Activated naive CD8-positive, alpha-beta T cell treated with anti-CD3 and anti-CD28 coated beads for 36 hours (primary cell): Measurements from ENCODE around the gene ZNF557. TPM values are rescaled to one million over a fixed set of nuclear protein-coding genes. Genes with fewer than 3 reads are reported as not detected.

Experiments
- DNase-seq: peaks from one replicate; pipeline ENCODE4 v3.0.0; 2021
- H3K27ac Mint-ChIP-seq: one replicate; pipeline ENCODE4 v1.8.0; 2022; ENCODE audit warnings: mild to moderate bottlenecking, moderate library complexity, mixed read lengths
- H3K27me3 Mint-ChIP-seq: one replicate; pipeline ENCODE4 v1.8.0; 2022; ENCODE audit warnings: mild to moderate bottlenecking, mixed read lengths
- H3K36me3 Mint-ChIP-seq: one replicate; pipeline ENCODE4 v1.8.0; 2021; ENCODE audit warnings: mild to moderate bottlenecking, mixed read lengths
- H3K4me1 Mint-ChIP-seq: one replicate; pipeline ENCODE4 v1.8.0; 2021; ENCODE audit warnings: mixed read lengths
- H3K4me3 Mint-ChIP-seq: one replicate; pipeline ENCODE4 v1.8.0; 2022; ENCODE audit warnings: mild to moderate bottlenecking, moderate library complexity, mixed read lengths
- H3K9me3 Mint-ChIP-seq: one replicate; pipeline ENCODE4 v1.8.0; 2022; ENCODE audit warnings: mixed read lengths
- total RNA-seq, 2 experiments: library from RNA; stranded (reverse); gene quantifications; one replicate each; pipeline ENCODE4 v1.2.3, GENCODE V29; 2021

Gene ZNF557
- total RNA-seq, 2 experiments from 2014 or later: 10.5 to 11.6 TPM

DNA sequence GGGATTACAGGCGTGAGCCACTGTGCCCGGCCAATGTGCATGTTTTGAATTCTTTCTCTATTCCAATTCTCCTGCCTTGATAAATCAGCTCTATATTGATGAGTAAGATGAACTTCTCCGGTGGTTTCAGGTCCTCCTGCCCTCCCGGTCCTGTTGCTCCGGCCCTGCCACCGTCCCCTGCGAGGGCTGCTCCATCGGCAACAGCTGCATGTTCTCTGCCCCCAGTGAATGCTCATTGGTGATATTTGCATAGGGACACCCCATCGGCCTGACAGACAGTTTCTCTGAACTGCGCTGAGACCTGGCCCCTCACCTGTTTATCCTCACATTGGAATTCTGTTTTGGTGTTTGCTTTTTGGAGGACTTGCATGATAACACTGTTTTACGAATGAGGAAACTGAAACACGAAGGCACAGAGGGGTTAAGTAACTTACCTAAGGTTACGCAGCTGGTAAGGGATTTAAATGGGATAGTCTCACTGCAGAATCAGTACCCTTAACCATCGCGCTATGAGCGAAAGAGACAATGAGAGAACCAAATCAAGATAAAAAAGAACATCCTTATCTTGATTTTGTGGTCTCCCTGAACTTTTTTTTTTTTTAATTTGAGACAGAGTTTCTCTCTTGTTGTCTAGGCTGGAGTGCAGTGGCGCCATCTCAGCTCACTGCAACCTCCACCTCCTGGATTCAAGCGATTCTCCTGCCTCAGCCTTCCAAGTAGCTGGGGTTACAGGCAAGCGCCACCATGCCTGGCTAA is 32.2 kb downstream of the ZNF557 start:
- peaks cover 10% of the 10 kb centered on the region for H3K36me3 Mint-ChIP-seq
- DNase-seq: no peak
- no peak overlapping the region for H3K4me3 Mint-ChIP-seq
- no peaks in the 10 kb centered on the region for H3K27me3 Mint-ChIP-seq
- H3K4me1 Mint-ChIP-seq: peaks cover 7% of the 10 kb centered on the region
- no peak overlapping the region for H3K27ac Mint-ChIP-seq
- peaks cover 12% of the 10 kb centered on the region for H3K9me3 Mint-ChIP-seq

DNA sequence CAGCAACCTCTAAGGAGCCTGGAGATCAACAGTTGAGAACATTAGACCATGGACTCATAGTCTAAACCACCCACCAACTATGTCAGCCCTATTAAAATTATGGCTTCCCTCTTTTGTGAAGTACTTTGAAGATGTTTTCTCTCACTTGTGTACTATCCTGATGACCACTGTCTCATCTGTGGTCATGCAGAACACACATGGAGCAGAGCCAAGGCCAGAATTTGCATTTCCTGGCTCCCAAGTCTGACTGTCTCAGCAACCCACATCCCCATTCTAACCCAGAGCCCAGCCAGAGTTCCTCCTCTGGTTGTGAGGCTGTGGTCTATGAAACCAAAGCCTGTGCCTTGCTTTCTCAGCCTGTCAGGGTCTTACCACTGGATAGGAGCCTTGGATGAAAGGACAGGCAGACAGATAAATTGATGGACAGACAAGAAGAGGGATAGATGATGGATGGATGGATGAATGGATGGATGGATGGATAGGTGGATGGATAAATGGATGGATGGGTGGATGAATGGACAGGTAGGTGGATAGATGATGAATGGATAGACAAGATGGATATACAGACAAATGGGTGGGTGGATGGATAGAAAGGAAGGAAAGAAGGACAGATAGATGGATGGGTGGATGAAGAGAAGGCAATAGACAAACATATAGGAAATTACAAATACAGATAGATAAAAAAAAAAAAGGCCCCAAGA is 35.4 kb downstream of the ZNF557 start:
- Mint-ChIP-seq H3K4me1 (no peaks in the 10 kb centered on the region), H3K27me3 (no peaks in the 10 kb centered on the region), H3K9me3 (no peaks in the 10 kb centered on the region), H3K36me3 (no peaks in the 10 kb centered on the region), H3K4me3 (no peak overlapping the region), H3K27ac (no peak overlapping the region)
- DNase-seq: no peak

GRCh38 chr19:7106711-7107657 is 37.5 kb downstream of the ZNF557 start:
- Mint-ChIP-seq H3K4me1 (no peaks in the 10 kb centered on the region), H3K9me3 (no peaks in the 10 kb centered on the region), H3K36me3 (no peaks in the 10 kb centered on the region)

GRCh38 chr19:7109678-7110289 is 40.3 kb downstream of the ZNF557 start:
- H3K9me3 Mint-ChIP-seq: peaks cover 1% of the 10 kb centered on the region
- H3K27me3 Mint-ChIP-seq: peaks cover 3% of the 10 kb centered on the region
- no peak overlapping the region for H3K27ac Mint-ChIP-seq
- no peak for DNase-seq
- H3K4me1 Mint-ChIP-seq: no peaks in the 10 kb centered on the region
- no peak overlapping the region for H3K4me3 Mint-ChIP-seq
- no peaks in the 10 kb centered on the region for H3K36me3 Mint-ChIP-seq

More at GRCh38 chr19:7106711-7107657, 37.5 kb downstream of the ZNF557 start:
- Mint-ChIP-seq H3K4me3 (no peak overlapping the region), H3K27ac (no peak overlapping the region), H3K27me3 (no peaks in the 10 kb centered on the region)
- no peak for DNase-seq

DNA sequence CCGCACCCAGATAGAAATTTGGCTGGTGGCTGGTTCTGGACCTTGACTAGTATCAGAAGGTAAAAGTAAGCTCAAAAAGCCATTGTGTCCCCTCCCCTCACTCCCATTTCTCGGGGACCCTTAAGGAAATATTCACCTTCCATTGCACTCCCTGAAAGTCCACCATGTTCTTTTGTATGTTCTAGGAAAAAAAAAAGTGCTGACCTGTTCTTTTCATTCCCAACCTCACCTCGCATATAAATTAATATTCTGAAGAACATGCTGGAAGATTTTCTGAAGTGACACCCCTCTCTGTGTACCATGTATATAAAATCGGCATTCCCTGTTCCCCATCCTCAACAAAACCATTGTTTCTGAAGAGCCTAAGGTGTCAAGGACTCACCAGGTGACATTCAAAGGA is 43.2 kb downstream of the ZNF557 start:
- Mint-ChIP-seq H3K36me3 (no peaks in the 10 kb centered on the region), H3K27me3 (peaks cover 3% of the 10 kb centered on the region), H3K4me1 (no peaks in the 10 kb centered on the region), H3K27ac (no peak overlapping the region), H3K9me3 (peaks cover 1% of the 10 kb centered on the region), H3K4me3 (no peak overlapping the region)
- DNase-seq: no peak

DNA sequence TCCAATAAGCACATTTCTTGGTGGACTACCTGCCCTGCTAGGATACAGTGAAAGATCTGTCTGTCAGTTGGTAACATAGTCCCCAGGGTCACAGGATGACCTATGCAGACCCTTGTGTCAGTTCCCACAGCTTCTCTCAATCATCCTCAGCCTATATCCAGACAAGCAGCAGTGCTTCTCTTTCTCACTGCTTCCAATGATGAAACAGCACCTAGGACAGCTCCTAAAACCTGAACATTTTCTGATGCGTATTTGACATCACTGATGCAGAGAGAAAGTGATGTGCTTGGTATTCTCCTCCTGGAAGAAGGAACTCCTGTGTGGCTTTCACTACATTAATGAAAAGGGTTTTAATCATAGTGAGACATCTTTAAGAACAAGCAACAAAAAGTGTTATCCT is 43.7 kb downstream of the ZNF557 start:
- H3K4me3 Mint-ChIP-seq: no peak overlapping the region
- no peaks in the 10 kb centered on the region for H3K4me1 Mint-ChIP-seq
- DNase-seq: no peak
- peaks cover 1% of the 10 kb centered on the region for H3K9me3 Mint-ChIP-seq
- no peaks in the 10 kb centered on the region for H3K36me3 Mint-ChIP-seq
- H3K27ac Mint-ChIP-seq: no peak overlapping the region
- H3K27me3 Mint-ChIP-seq: peaks cover 3% of the 10 kb centered on the region

DNA sequence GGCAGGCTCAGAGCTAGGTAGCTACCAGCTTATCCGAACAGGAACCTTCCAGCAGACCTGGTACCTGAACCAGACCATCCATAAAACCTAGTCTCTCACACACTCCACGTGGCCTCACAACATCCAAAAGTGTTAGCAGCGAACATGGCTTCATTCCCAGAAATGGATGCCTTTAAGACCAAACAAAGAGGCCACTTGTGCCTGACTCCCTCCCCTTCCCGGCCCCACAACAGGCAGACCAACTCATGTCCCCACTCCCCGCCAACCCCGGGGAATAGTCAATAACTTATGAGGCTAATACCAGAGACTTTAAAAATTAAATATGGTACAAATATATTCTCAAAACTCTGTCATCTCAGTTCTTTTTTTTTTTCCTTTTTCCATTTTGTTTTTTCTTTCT is 46.2 kb downstream of the ZNF557 start:
- Mint-ChIP-seq H3K4me3 (no peak overlapping the region), H3K36me3 (no peaks in the 10 kb centered on the region), H3K4me1 (no peaks in the 10 kb centered on the region), H3K27me3 (peaks cover 3% of the 10 kb centered on the region), H3K27ac (no peak overlapping the region), H3K9me3 (peaks cover 1% of the 10 kb centered on the region)
- no peak for DNase-seq

DNA sequence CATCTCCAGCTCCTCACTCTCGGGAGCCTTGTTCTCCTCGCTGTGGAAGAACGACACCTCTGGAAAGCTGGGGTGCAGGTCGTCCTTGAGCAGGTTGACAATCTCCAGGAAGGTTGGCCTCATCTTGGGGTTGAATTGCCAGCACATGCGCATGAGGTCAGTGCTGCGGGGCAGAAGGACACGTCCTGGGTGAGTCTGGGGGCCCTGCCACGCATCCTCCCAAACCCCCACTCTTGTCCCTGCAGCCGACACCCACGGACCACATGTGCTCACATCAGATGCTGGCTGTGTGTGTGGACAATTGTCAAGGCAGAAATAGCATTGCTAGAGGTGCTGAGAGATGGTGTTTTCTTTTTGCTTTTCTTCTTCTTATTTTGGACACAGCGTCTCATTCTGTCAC is 47.7 kb downstream of the ZNF557 start:
- no peak for DNase-seq
- Mint-ChIP-seq H3K27me3 (peaks cover 3% of the 10 kb centered on the region), H3K9me3 (peaks cover 1% of the 10 kb centered on the region), H3K4me1 (no peaks in the 10 kb centered on the region), H3K27ac (no peak overlapping the region), H3K4me3 (no peak overlapping the region), H3K36me3 (no peaks in the 10 kb centered on the region)

DNA sequence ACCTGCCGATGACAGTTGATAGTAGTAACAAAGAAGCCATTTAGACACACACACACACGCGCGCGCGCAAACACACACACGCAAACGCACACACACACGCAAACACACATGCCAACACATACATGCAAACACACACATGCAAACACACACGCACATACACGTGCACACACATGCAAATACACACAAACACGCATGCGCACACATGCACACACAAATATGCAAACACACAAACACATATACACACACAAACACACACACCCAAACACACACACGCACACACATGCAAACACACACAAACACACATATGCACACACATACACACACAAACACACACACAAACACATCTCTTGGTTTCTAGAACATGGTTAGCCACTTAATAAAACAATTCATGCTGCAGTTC is 50.1 kb downstream of the ZNF557 start:
- no peaks in the 10 kb centered on the region for H3K36me3 Mint-ChIP-seq
- H3K4me3 Mint-ChIP-seq: no peak overlapping the region
- H3K27ac Mint-ChIP-seq: no peak overlapping the region
- no peak for DNase-seq
- H3K4me1 Mint-ChIP-seq: no peaks in the 10 kb centered on the region
- H3K9me3 Mint-ChIP-seq: no peaks in the 10 kb centered on the region
- H3K27me3 Mint-ChIP-seq: no peaks in the 10 kb centered on the region

DNA sequence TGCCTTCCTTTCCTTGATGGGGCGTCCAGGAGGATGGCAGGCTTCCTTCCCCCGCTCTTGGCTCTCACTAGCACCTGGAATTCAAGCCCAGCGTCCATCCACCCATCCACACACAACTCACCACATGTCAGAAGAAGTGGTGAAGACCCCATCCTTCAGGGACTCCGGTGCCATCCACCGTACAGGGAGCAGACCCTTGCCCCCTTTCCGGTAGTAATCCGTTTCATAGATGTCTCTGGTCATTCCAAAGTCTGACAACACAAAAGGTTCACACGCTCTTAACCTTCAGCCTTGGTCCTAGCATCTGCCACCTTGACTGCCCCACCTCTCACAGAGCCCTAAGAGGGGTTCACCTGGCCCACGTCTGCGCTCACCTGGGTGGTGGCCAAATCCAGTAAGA is 51.0 kb downstream of the ZNF557 start:
- Mint-ChIP-seq H3K4me3 (no peak overlapping the region), H3K9me3 (peaks cover 7% of the 10 kb centered on the region), H3K27ac (no peak overlapping the region), H3K4me1 (no peaks in the 10 kb centered on the region), H3K36me3 (peaks cover 3% of the 10 kb centered on the region), H3K27me3 (no peaks in the 10 kb centered on the region)
- DNase-seq: no peak

GRCh38 chr19:7122701-7123100 is 53.2 kb downstream of the ZNF557 start:
- peaks cover 3% of the 10 kb centered on the region for H3K36me3 Mint-ChIP-seq

GRCh38 chr19:7124782-7125181 is 55.3 kb downstream of the ZNF557 start:
- Mint-ChIP-seq H3K27me3 (no peaks in the 10 kb centered on the region), H3K27ac (no peak overlapping the region), H3K36me3 (peaks cover 3% of the 10 kb centered on the region), H3K4me1 (no peaks in the 10 kb centered on the region), H3K4me3 (no peak overlapping the region), H3K9me3 (peaks cover 9% of the 10 kb centered on the region)
- no peak for DNase-seq

More at GRCh38 chr19:7122701-7123100, 53.2 kb downstream of the ZNF557 start:
- DNase-seq: no peak
- peaks cover 9% of the 10 kb centered on the region for H3K9me3 Mint-ChIP-seq
- H3K27ac Mint-ChIP-seq: no peak overlapping the region
- H3K4me1 Mint-ChIP-seq: no peaks in the 10 kb centered on the region
- no peaks in the 10 kb centered on the region for H3K27me3 Mint-ChIP-seq
- no peak overlapping the region for H3K4me3 Mint-ChIP-seq

DNA sequence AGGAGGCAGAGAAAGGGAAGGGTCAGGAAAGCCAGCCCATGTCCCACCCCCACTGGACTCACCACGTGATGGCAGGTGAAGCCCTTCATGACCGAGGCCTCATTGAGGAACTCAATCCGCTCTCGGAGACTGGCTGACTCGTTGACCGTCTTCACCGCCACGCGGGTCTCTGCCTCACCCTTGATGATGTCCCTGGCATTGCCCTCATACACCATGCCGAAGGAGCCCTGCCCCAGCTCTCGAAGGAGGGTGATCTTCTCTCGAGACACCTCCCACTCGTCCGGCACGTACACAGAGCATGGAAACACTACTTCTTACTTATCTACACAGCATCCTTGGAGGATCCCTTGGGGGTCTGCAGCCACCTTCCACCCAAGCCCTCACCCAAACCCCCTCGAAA is 55.7 kb downstream of the ZNF557 start:
- Mint-ChIP-seq H3K27ac (no peak overlapping the region), H3K27me3 (no peaks in the 10 kb centered on the region), H3K9me3 (peaks cover 9% of the 10 kb centered on the region), H3K36me3 (peaks cover 3% of the 10 kb centered on the region), H3K4me1 (no peaks in the 10 kb centered on the region), H3K4me3 (no peak overlapping the region)
- DNase-seq: no peak

- H3K4me3 Mint-ChIP-seq: no peak overlapping the region
- DNase-seq: no peak
- H3K4me1 Mint-ChIP-seq: no peaks in the 10 kb centered on the region
- H3K9me3 Mint-ChIP-seq: peaks cover 11% of the 10 kb centered on the region
- H3K27ac Mint-ChIP-seq: no peak overlapping the region
- peaks cover 5% of the 10 kb centered on the region for H3K36me3 Mint-ChIP-seq
- H3K27me3 Mint-ChIP-seq: no peaks in the 10 kb centered on the region
Measured at GRCh38 chr19:7126132-7126531, 56.6 kb downstream of the ZNF557 start.

GRCh38 chr19:7130043-7130442 is 60.5 kb downstream of the ZNF557 start:
- no peaks in the 10 kb centered on the region for H3K4me1 Mint-ChIP-seq
- H3K27me3 Mint-ChIP-seq: no peaks in the 10 kb centered on the region
- peaks cover 2% of the 10 kb centered on the region for H3K36me3 Mint-ChIP-seq
- H3K9me3 Mint-ChIP-seq: peaks cover 8% of the 10 kb centered on the region
- H3K4me3 Mint-ChIP-seq: no peak overlapping the region
- no peak for DNase-seq
- H3K27ac Mint-ChIP-seq: no peak overlapping the region
